ENCODE data around the gene PRDM11. TPM values are rescaled to one million over a fixed set of nuclear protein-coding genes. Genes with fewer than 3 reads are reported as not detected.

The PRDM11 gene
- total and polyA plus RNA-seq, 4 donors, result 6.1 to 29.6 (median 18.0) TPM

- Histone ChIP-seq H3K27ac (ENCODE audit: low read depth in 1 of 2, low read length in 2 of 2) (no peak overlapping the region), H3K27me3 (ENCODE audit: control insufficient read depth in 1 of 2, insufficient read depth in 2 of 2, low read length in 1 of 2) (no peaks in the 10 kb centered on the region), H3K9me3 (ENCODE audit: control insufficient read depth, low read length) (no peaks in the 10 kb centered on the region), H3K4me3 (ENCODE audit: low read length in 2 of 2) (no peak overlapping the region), H3K36me3 (ENCODE audit: control insufficient read depth in 1 of 2, insufficient read depth in 2 of 2, low read length in 1 of 2) (peaks cover 3 to 7% of the 10 kb centered on the region in 2 donors), H3K4me1 (ENCODE audit: control insufficient read depth in 1 of 2, insufficient read depth in 2 of 2, low read length in 2 of 2) (no peaks in the 10 kb centered on the region)
- 96% methylated on average over 5 of the region's 5 CpGs for WGBS, 2 donors
- DNase-seq, result no peak
- ATAC-seq (ENCODE audit: low FRiP score), result no peak
- intact Hi-C loops (cut with DNase I), result no loop called here
Observed at GRCh38 chr11:45223496-45223895, 77.1 kb downstream of the PRDM11 start.

GRCh38 chr11:45224766-45225165, 78.3 kb downstream of the PRDM11 start:
- Histone ChIP-seq H3K27me3 (ENCODE audit: control insufficient read depth in 1 of 2, insufficient read depth in 2 of 2, low read length in 1 of 2) (no peaks in the 10 kb centered on the region), H3K4me3 (ENCODE audit: low read length in 2 of 2) (no peak overlapping the region), H3K4me1 (ENCODE audit: control insufficient read depth in 1 of 2, insufficient read depth in 2 of 2, low read length in 2 of 2) (no peaks in the 10 kb centered on the region), H3K27ac (ENCODE audit: low read depth in 1 of 2, low read length in 2 of 2) (no peak overlapping the region), H3K36me3 (ENCODE audit: control insufficient read depth in 1 of 2, insufficient read depth in 2 of 2, low read length in 1 of 2) (peaks cover 3 to 7% of the 10 kb centered on the region in 2 donors), H3K9me3 (ENCODE audit: control insufficient read depth, low read length) (no peaks in the 10 kb centered on the region)
- DNase-seq (no peak), ATAC-seq (ENCODE audit: low FRiP score) (no peak)
- intact Hi-C loops (cut with DNase I), result no loop called here
- WGBS, 2 donors, result 92 to 97% methylated on average over 11 of the region's 11 CpGs

GRCh38 chr11:45225277-45225676, 78.8 kb downstream of the PRDM11 start:
- Histone ChIP-seq H3K4me3 (ENCODE audit: low read length in 2 of 2) (no peak overlapping the region), H3K27me3 (ENCODE audit: control insufficient read depth in 1 of 2, insufficient read depth in 2 of 2, low read length in 1 of 2) (no peaks in the 10 kb centered on the region), H3K9me3 (ENCODE audit: control insufficient read depth, low read length) (no peaks in the 10 kb centered on the region), H3K27ac (ENCODE audit: low read depth in 1 of 2, low read length in 2 of 2) (no peak overlapping the region), H3K36me3 (ENCODE audit: control insufficient read depth in 1 of 2, insufficient read depth in 2 of 2, low read length in 1 of 2) (peaks cover 3 to 7% of the 10 kb centered on the region in 2 donors), H3K4me1 (ENCODE audit: control insufficient read depth in 1 of 2, insufficient read depth in 2 of 2, low read length in 2 of 2) (no peaks in the 10 kb centered on the region)
- intact Hi-C loops (cut with DNase I), result no loop called here
- ATAC-seq (ENCODE audit: low FRiP score), result no peak
- no peak for DNase-seq
- WGBS, 2 donors, result 89 to 97% methylated on average over 1 of the region's 1 CpG

GRCh38 chr11:45225961-45226871, 79.8 kb downstream of the PRDM11 start:
- DNase-seq, result no peak
- no peaks in the 10 kb centered on the region for H3K4me1 ChIP-seq (ENCODE audit: control insufficient read depth in 1 of 2, insufficient read depth in 2 of 2, low read length in 2 of 2)
- H3K9me3 ChIP-seq (ENCODE audit: control insufficient read depth, low read length), result no peaks in the 10 kb centered on the region
- ATAC-seq (ENCODE audit: low FRiP score), result peak; percentile 27
- H3K36me3 ChIP-seq (ENCODE audit: control insufficient read depth in 1 of 2, insufficient read depth in 2 of 2, low read length in 1 of 2), result peaks cover 3 to 7% of the 10 kb centered on the region in 2 donors
- H3K27me3 ChIP-seq (ENCODE audit: control insufficient read depth in 1 of 2, insufficient read depth in 2 of 2, low read length in 1 of 2), result no peaks in the 10 kb centered on the region
- H3K4me3 ChIP-seq (ENCODE audit: low read length in 2 of 2), result no peak overlapping the region
- no peak overlapping the region for H3K27ac ChIP-seq (ENCODE audit: low read depth in 1 of 2, low read length in 2 of 2)
- intact Hi-C loops (cut with DNase I), result no loop called here
- 97% methylated on average over 39 of the region's 39 CpGs for WGBS, 2 donors

GRCh38 chr11:45226901-45227300, 80.5 kb downstream of the PRDM11 start:
- Histone ChIP-seq H3K4me1 (ENCODE audit: control insufficient read depth in 1 of 2, insufficient read depth in 2 of 2, low read length in 2 of 2) (no peaks in the 10 kb centered on the region), H3K36me3 (ENCODE audit: control insufficient read depth in 1 of 2, insufficient read depth in 2 of 2, low read length in 1 of 2) (peaks cover 3 to 7% of the 10 kb centered on the region in 2 donors), H3K9me3 (ENCODE audit: control insufficient read depth, low read length) (no peaks in the 10 kb centered on the region), H3K4me3 (ENCODE audit: low read length in 2 of 2) (no peak overlapping the region), H3K27ac (ENCODE audit: low read depth in 1 of 2, low read length in 2 of 2) (no peak overlapping the region), H3K27me3 (ENCODE audit: control insufficient read depth in 1 of 2, insufficient read depth in 2 of 2, low read length in 1 of 2) (no peaks in the 10 kb centered on the region)
- 97 to 98% methylated on average over 21 of the region's 21 CpGs for WGBS, 2 donors
- ATAC-seq (ENCODE audit: low FRiP score) (no peak), DNase-seq (no peak)
- intact Hi-C loops (cut with DNase I), result no loop called here

GRCh38 chr11:45227836-45228235, 81.4 kb downstream of the PRDM11 start:
- 96 to 97% methylated on average over 19 of the region's 19 CpGs for WGBS, 2 donors
- DNase-seq (no peak), ATAC-seq (ENCODE audit: low FRiP score) (no peak)
- intact Hi-C loops (cut with DNase I), result no loop called here
- Histone ChIP-seq H3K36me3 (ENCODE audit: control insufficient read depth in 1 of 2, insufficient read depth in 2 of 2, low read length in 1 of 2) (peaks cover 0 to 7% of the 10 kb centered on the region in 2 donors), H3K4me3 (ENCODE audit: low read length in 2 of 2) (no peak overlapping the region), H3K9me3 (ENCODE audit: control insufficient read depth, low read length) (no peaks in the 10 kb centered on the region), H3K27ac (ENCODE audit: low read depth in 1 of 2, low read length in 2 of 2) (no peak overlapping the region), H3K27me3 (ENCODE audit: control insufficient read depth in 1 of 2, insufficient read depth in 2 of 2, low read length in 1 of 2) (no peaks in the 10 kb centered on the region), H3K4me1 (ENCODE audit: control insufficient read depth in 1 of 2, insufficient read depth in 2 of 2, low read length in 2 of 2) (no peaks in the 10 kb centered on the region)

GRCh38 chr11:45229401-45230020, 83.1 kb downstream of the PRDM11 start:
- Histone ChIP-seq H3K4me1 (ENCODE audit: control insufficient read depth in 1 of 2, insufficient read depth in 2 of 2, low read length in 2 of 2) (no peaks in the 10 kb centered on the region), H3K36me3 (ENCODE audit: control insufficient read depth in 1 of 2, insufficient read depth in 2 of 2, low read length in 1 of 2) (peaks cover 0 to 7% of the 10 kb centered on the region in 2 donors), H3K27ac (ENCODE audit: low read depth in 1 of 2, low read length in 2 of 2) (no peak overlapping the region), H3K27me3 (ENCODE audit: control insufficient read depth in 1 of 2, insufficient read depth in 2 of 2, low read length in 1 of 2) (no peaks in the 10 kb centered on the region), H3K9me3 (ENCODE audit: control insufficient read depth, low read length) (no peaks in the 10 kb centered on the region), H3K4me3 (ENCODE audit: low read length in 2 of 2) (no peak overlapping the region)
- intact Hi-C loops (cut with DNase I), result loop anchor here (10.0 kb wide), 2 partner anchors 85 to 115 kb away; partner anchors contain the start of gene PRDM11 (in 1 of the 2)
- WGBS, 2 donors, result 85 to 88% methylated on average over 5 of the region's 5 CpGs
- no peak for ATAC-seq (ENCODE audit: low FRiP score)
- no peak for DNase-seq

GRCh38 chr11:45232341-45233080, 86.1 kb downstream of the PRDM11 start:
- WGBS, 2 donors, result 43 to 49% methylated on average over 5 of the region's 5 CpGs
- DNase-seq, result no peak
- no peaks in the 10 kb centered on the region for H3K4me1 ChIP-seq (ENCODE audit: control insufficient read depth in 1 of 2, insufficient read depth in 2 of 2, low read length in 2 of 2)
- H3K4me3 ChIP-seq (ENCODE audit: low read length in 2 of 2), result no peak overlapping the region
- no peak overlapping the region for H3K27ac ChIP-seq (ENCODE audit: low read depth in 1 of 2, low read length in 2 of 2)
- H3K9me3 ChIP-seq (ENCODE audit: control insufficient read depth, low read length), result no peaks in the 10 kb centered on the region
- H3K36me3 ChIP-seq (ENCODE audit: control insufficient read depth in 1 of 2, insufficient read depth in 2 of 2, low read length in 1 of 2), result peaks cover 0 to 2% of the 10 kb centered on the region in 2 donors
- intact Hi-C loops (cut with DNase I), result loop anchor here (10.0 kb wide), 2 partner anchors 88 to 118 kb away; partner anchors contain the start of gene PRDM11 (in 1 of the 2)
- H3K27me3 ChIP-seq (ENCODE audit: control insufficient read depth in 1 of 2, insufficient read depth in 2 of 2, low read length in 1 of 2), result no peaks in the 10 kb centered on the region
- ATAC-seq (ENCODE audit: low FRiP score), result no peak

Data from aorta (tissue), 5 donors.